ENCODE measurements around the gene GALNT17.

The GALNT17 gene

DNA sequence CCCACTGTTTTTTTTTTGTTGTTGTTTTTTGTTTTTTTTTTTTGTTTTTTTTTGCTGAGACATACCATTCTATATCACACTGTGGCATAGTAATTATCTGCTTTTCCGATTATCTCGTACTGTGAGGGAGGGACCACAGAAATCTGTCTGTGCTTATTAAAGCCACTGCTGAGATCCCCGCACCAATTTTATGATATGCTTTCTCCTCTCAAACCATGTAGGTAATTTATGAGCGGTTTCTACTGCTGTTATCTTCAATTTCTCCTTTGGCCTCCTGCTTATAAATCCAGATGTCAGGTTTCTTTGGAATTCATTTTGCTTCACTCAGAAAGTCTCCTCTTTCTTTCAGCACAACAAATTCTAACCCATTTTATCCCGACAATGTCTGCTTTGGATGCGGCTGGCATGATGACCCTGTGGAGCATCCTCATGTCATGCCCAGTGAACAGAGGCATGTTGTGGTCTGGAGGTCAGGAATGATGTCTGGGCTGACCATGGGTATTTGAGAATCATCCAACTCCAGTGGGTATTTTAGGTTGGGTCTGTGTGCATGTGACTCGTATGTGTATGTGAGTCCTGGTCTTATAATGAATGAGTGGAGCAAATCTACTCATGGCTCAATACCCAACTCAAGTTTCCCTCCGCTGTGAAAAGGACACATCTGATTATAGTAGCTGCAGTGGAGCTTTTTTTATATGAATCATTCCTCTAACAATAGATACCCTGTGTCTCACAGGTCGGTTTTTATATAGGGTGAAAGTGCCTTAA is 213.4 kb downstream of the GALNT17 start:
- no peak for DNase-seq

DNA sequence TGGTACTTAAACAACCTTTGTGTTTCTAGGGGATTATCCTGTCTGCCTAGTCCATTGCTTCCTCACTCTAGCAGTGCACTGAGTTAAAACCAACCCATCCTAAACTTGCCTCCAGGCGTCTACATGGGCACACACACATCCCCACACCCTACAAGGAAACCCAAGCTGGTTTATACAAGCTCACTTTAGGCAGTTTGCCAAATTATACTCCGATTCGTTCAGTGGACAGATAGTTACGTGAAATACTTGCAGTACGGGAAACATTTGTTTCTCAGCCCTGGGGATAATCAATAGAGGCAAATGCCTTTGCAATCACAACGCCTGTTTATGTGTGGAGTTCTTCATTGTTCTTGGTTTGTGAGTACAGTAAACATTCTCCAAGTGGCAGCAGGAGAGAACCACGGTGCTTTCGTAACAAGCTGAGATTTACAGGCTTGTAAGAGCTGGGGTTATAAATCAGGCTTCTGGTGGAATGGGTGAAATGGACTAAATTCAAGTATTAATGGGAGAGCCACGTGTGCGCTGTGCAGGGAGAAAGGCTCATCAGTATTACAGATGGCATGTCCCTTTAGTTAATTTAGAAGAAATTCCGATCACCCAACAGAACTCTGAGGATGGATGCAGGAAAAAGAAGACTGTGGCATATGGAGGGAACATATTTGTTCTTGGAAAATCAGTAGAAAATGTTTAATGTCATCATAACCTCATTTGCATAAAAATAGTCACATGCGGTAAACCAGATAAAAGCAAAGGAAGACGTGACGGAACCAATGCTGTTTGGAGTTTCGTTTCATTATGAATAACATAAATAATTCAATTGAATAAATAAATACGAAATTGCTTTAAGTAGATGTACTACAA is 217.1 kb downstream of the GALNT17 start:
- no peak for DNase-seq

DNA sequence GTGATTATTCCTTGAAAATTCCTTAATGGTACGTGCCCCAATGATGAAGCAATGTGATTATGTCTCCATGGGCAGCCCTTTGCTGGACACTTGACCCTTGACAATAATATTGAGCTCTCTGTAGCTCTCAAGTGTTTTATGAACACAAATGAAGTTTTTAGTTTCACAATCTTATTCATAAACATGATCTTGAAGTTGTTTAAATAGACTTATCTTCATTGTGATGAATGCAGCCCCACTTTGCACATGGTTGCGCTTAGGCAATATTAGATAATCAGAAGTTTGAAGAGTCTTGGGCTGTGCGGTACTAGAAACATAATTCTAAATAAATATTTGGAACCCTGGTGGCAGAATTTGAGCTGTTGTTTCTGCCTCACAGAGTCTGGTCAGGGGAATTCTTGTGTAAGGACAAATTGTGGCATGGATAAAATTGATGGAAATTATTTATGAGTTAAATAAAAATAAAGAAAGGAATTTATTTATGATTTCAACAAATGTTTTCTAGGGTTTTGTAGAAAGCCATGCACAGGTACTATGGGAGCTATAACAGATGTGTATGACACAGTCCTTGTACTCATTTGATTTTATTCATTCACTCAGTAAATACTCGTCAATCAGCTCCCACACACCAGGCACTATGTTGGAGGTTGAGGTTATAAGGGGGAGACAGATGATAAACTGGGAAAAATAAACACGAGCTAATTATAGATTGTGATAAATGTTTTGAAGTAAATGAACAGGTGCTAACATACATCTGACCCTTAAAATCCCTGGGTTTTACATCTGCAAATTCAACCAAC is 217.9 kb downstream of the GALNT17 start:
- no peak for DNase-seq

DNA sequence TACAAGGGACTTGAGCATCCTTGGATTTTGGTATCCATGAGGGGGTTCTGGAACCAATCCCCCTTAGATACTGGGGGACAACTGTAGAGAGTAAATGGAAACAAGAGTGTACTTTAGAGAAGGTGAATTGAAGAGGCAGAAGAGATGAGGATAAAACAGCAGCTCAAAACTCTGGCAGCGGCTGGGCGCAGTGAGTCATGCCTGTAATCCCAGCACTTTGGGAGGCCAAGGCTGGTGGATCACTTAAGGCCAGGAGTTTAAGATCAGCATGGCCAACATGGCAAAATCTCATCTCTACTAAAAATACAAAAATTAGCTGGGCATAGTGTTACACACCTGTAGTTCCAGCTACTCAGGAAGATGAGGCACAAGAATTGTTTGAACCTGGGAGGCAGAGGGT is 218.7 kb downstream of the GALNT17 start:
- no peak for DNase-seq

DNA sequence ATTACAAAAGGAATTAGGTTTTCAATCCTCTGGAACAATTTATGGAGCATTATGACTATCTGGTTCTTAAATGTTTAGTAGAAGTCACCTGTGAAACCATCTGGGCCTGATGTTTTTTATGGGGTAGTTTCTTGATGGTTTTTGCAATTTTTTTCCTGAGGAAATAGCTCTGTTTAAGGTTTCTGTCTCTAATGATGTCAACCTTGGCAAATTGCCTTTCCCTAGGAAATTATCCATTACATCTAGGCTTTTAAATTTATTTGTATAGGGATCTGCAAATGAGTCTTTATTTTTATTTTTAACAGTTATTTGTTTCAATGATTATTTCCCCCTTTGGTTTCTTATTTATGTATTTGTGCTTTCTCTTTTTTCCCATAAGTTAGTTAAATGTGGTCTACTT is 222.8 kb downstream of the GALNT17 start:
- no peak for DNase-seq

DNA sequence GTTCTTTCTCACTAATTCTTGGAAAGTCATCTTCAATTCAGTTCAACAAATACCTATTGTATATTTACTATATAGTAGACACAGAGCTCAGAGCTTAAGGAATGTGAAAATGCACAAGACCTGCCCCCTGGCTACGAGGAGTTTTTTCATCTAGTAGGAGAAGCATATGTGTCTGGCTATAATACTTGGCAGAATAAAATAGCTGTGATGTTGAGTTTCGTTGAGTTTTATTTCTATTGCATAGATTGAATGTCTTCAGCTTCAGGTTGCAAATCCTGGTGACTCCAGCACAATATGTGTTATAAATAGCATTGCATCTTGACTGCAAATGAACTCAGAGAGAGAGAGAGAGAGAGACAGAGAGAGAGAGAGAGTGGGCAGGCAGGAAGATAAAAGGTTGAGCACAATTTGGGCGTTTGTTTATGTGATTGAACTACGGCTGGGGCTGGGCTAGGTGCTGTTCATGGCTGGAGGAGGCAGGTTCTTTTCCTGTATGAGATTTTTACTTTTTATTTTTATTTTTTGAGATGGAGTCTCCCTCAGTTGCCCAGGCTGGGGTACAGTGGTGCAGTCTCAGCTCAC is 229.6 kb downstream of the GALNT17 start:
- DNase-seq: no peak

DNA sequence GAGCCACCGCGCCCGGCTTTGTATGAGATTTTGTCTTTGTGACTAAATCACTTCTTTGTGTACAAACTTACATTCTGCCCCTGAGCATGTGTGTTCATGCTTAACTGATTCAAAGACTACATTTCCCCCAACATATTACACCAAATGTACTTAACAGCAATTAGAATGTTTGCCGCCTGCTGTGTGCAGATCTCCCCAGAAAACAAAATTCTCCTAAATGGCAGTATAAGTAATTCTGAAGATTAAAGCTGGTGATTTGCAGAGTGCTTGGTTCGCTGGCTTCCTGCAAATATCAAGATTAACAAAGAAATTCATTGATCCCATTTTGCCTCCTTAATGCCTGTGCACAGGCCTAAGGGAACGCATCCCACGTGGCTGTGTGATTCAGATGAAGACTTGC is 230.3 kb downstream of the GALNT17 start:
- DNase-seq: no peak

DNA sequence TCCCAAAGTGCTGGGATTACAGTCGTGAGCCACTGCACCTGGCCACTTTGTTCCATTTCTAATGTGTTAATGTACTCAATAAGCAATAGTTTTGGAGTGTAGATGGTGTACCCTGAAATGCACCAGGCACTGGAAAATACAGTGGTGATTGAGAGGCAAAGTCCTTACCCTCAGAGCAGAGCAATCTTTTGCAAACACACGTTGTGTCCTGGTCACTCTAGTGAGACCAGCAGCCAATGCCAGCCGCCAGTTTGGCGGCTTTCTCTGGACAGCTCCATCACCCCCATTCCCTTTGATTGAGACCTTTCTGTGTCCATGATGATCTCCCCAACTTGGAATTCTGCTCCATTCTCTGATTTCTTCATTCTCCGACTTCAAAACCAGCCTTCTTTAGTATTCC is 231.3 kb downstream of the GALNT17 start:
- DNase-seq: no peak

DNA sequence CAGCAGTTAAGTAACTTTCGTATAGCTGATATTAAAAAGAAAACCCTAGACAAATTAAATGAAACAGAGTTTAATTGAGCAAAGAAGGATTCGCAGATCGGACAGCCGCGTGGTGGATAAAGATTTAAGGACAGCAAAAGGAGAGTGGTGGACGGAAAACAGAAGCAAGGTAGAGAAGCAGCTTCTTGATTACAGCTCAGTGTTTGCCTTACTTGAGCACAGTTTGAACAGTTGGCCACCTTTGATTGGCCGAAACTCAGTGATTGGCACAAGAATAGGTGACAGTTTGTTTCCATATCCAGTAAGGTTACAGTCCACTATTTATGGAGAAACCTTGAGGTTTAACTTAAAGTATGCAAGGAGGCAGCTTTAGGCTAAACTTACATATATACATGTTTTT is 231.7 kb downstream of the GALNT17 start:
- DNase-seq: no peak

DNA sequence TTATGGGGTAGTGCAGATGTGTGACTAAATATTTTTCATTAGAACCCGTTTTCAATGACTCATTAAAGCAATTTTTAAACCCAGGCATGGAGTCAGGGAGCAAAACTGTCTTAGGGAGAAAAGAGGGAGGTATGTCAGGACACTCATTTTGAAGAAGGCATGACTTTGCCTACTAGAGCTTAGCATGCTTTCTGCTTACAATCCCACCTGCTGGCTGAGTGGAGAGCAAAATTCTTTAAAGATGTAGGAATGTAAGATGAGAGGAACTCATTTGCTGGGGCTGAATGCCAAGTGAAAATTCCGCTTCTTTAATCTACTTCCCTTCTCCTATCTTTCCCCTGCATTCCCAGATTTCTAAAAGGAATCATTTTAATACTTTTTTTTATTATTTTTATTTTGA is 232.6 kb downstream of the GALNT17 start:
- DNase-seq: no peak

DNA sequence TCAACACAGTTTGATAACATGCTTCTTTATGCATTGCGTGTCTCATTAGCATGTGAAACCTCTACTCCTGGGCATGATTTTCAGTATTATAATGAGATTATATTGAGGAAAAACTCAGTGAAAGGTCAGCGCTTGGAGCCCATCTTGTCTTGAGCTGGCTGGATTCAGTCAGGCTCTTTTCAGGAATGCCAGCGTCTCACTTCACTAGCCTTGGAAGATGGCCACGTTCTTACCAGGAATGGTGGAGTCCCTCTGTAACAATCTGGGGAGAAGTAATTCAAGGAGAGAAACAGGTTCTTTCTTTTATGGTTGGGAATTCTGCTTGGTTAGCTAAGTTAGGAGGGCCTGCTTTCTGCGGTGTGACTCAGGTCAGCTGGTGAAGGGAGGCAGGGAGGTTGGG is 241.0 kb downstream of the GALNT17 start:
- no peak for DNase-seq

DNA sequence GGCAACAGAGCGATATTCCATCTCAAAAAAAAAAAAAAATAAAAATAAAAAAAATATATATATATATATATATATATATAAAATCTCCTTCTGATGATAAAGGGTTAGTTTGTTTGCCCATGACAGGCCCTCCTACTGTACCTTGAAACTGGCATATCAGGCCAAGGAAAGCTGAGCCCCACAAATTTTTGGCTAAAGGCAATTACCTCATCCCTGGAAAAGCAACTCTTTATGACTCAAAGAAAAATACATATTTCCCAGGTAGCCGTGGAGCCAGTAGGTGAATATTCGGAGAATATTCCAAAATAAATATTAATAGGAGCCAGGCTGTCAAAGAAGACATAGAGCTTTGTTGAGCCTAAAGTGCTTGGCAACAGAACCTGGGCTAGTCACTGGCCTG is 245.1 kb downstream of the GALNT17 start:
- DNase-seq: no peak

DNA sequence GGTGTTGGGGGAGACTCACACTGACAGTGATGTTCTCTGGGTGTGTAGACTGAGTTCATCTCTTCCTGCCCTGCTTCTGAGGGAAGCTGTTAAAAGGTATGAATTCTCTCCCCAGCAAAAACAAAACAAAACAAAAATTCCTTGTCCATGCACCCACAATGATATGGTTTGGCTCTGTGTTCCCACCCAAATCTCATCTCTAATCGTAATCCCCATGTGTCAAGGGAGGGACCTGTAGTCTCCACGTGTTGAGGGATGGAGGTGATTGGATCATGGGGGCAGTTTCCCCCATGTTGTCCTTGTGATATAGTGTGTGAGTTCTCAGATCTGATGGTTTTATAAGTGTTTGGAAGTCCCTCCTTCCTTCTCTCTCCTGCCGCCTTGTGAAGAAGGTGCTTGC is 245.5 kb downstream of the GALNT17 start:
- no peak for DNase-seq

DNA sequence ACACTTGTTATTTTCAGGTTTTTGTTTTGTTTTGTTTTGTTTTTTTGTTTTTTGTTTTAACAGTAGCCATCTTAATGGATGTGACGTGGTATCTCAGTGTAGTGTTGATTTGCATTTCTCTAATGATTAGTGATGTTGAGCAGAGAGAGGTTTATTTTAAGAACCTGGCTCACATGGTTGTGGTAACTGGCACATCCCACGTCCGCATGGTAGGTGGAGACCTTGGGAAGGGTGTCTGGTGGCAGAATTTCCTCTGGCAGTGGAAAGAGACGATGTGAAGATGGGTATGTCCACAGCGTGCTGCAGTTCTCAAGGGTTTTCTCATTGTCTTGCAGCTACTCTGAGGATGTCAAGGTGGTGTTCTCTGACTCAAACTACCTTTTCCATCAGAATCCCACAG is 252.2 kb downstream of the GALNT17 start:
- DNase-seq: no peak

DNA sequence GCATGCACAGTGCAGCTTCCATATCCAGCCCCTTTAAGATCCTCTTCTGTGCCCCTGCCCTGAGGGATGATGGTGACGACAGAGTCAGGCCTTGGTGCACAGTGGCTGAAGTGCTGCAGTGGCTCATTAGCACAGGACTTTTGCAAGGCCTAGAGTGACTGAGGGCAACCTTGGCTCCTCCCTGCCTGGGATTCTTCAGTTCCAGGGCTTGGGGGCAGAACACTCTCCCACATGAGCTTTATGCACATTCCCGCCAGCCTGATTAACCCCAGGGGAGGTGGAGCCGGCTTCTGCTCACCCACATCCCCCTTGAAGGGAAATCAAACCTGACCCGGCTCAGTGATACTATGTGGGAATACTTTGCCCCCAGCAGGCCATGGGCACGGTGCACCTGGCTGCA is 253.4 kb downstream of the GALNT17 start:
- DNase-seq: no peak

DNA sequence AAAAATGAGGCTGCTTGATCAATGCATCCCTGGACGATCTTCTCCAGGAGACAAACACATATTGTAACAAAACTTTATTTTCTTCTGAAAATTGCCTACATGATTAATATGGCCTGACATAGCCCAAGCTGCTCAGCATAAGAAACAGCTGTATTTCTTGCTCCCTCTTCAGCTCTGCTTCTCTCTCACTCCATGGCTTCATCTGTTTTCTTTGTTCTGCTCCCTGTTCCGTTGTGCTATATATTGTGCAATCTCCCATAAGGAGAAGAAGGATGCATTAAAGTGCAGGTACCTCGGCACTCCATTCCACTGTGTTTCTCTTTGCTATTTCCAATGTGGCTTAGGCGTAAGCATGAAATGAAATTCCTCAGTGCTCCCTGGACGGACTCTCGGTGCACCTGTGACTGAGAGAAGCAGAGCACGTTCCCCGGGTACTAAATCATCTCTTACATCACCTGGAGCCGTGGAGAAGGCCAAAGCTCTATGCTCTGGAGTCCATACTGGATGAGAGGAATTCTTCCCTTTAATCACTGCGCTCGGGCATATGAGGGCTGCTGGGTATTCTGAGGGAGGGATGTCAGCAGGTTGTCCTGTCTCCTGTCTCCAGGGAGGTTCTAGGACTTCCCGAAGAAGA is 254.3 kb downstream of the GALNT17 start:
- no peak for DNase-seq

DNA sequence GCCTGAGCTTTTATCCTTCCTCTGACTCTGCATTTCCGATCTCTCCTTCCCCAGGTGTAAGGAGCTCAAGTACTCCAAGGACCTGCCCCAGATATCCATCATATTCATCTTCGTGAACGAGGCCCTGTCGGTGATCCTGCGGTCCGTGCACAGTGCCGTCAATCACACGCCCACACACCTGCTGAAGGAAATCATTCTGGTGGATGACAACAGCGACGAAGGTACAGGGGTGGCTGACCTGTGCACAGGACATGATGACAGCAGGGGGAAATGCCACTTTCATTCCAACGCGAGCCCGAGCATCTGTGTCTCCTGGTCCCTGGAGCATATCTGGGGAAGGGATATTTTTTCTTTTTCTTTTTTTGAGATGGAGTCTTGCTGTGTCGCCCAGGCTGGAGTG is 256.2 kb downstream of the GALNT17 start:
- DNase-seq: no peak

DNA sequence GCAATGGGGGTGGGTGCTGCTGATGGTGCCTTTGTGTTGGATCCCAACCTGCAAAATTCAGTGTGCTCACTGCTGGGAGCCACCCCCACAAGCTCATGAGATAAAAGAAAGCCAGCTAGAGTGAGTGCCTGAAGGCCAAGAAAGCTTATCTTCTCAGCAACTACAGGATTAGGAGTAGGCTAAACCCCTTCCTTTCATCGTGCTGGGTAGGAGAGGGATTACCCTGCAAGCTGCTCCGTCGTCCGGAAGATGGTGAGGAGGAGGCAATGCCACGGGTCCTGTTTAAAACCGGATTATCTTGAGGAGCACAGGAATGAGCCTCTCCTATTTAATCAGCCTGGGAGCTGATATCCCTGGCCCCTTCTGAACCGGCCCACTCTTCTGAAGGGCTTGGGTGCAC is 258.0 kb downstream of the GALNT17 start:
- DNase-seq: no peak

DNA sequence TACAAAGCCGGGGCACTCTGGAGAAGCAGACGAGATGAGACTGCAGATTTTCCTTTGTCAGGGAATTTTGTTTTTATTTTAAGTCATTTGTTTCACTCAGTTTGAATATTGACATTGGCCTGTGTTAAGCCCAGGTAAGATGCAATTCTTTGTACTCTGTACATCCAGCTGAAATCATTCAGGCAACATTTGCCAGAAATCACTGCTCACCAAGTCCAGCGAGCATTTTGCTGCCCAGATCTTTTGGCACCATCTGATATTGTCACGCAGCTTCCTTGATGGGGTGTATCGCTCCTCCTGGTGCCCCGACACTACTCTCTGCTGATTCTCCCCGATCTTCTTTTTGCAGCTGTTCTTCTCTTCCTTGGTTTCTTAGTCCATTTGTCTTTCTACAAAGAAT is 261.7 kb downstream of the GALNT17 start:
- DNase-seq: no peak

DNA sequence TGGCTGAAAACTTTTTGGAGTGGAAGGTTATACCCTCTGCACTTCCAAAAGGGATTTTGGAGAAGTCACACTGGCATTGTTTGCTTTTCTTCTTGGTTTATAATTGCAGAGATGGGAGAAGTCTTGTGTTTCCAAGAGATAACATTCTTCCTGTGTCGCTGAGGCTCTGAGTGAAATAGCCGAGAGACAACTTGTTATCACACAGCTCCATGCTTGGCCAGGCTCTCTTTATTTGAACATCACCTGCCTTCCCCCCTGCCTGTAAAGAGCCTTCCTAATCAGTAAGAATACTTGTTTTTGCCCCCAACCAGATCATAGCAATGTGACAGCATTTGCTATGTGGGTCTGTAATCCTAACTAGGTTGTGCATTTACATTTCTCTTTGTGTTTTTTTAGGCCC is 270.7 kb downstream of the GALNT17 start:
- DNase-seq: no peak

DNA sequence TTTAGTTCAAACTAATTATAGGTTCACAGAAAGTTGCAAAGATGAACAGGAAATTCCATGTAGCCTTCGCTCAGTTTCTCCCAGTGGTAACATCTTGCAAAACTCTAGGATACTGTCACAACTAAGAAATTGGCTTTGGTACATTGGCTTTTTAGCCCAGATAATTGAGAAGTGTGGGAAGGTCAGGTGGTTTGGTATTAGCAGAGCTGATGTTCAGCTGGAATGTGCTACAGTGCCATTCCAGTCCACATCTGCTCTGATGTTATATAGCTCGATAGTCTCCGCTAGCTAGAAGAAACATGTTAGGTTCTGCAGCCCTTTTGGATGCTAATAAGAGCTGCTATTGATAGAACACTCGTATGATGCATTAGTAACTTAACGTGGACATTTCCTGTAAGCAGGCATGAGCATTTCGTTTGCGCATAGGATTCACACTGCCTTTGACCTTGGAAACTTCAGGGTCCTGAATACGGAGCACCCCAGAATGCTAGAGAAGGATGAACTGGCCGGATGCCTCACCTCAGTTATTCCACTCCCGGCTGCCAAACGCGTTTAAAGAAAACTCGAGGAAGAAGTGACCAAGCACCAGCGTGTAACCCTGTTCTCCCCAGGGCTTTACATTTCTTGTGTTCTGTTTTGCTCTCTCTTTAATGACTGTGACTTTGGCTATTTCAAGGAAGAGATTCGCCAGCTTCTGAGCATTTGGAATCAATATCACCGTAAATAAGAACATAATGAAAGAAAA is 271.4 kb downstream of the GALNT17 start:
- DNase-seq: no peak
